A375 (cell line): ENCODE data around the gene RBFOX1. TPM values are rescaled to one million over a fixed set of nuclear protein-coding genes. Genes with fewer than 3 reads are reported as not detected.

Source experiments
- small RNA-seq: library from RNA; depleted of rRNA; stranded (forward); fragments of <200 nt; gene quantifications from one replicate; pipeline ENCODE3, GENCODE V24; 2014
- total RNA-seq: library from RNA; depleted of rRNA; stranded (reverse); fragments of >200 nt; shearing (Covaris generic); gene quantifications from 2 replicates; pipeline ENCODE4 v1.2.3, GENCODE V29; 2014; rRNA removed

The RBFOX1 gene
- not detected in 2 replicates for total RNA-seq

GRCh38 chr16:7332611-7333010 lies at the start of gene RBFOX1:
RBFOX1 (plus strand) TSS chr16:7332845.

Small RNA genes within 50 kb of the gene (small RNA-seq; reads per million reads assigned to genes)
- gene RF00537: not detected
- gene RF00561: not detected
